Measurements from ENCODE around the gene PIEZO2.

DNA sequence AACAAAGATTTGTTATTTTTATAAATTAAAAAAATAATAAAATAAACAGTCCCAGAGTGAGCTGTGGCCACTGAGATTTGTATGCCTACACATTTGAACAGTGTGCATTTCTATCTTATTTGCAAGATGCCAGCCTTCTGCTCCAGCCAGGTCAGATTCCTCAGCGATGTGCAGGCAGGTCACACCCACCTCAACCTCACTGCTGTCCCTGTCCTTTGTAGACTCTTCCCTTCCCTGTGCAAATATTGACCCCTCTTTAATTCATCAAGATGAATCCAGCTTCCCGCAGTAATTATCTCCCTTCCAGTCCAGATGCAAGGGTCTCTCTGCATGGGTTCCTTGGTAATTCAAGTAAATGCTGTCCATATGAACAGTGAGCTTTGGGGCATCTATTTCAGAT, 256.2 kb downstream of the PIEZO2 start:
- TF ChIP-seq, protein P1, sequence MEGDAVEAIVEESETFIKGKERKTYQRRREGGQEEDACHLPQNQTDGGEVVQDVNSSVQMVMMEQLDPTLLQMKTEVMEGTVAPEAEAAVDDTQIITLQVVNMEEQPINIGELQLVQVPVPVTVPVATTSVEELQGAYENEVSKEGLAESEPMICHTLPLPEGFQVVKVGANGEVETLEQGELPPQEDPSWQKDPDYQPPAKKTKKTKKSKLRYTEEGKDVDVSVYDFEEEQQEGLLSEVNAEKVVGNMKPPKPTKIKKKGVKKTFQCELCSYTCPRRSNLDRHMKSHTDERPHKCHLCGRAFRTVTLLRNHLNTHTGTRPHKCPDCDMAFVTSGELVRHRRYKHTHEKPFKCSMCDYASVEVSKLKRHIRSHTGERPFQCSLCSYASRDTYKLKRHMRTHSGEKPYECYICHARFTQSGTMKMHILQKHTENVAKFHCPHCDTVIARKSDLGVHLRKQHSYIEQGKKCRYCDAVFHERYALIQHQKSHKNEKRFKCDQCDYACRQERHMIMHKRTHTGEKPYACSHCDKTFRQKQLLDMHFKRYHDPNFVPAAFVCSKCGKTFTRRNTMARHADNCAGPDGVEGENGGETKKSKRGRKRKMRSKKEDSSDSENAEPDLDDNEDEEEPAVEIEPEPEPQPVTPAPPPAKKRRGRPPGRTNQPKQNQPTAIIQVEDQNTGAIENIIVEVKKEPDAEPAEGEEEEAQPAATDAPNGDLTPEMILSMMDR (conservative IDR thresholded peaks at IDR 0.05; ENCODE audit: low read length) = no peak
- no peak for TF ChIP-seq EZH2phosphoT487 (IDR thresholded peaks at IDR 0.05; ENCODE audit: borderline replicate concordance)
